ENCODE measurements around the gene BICDL1.

DNA sequence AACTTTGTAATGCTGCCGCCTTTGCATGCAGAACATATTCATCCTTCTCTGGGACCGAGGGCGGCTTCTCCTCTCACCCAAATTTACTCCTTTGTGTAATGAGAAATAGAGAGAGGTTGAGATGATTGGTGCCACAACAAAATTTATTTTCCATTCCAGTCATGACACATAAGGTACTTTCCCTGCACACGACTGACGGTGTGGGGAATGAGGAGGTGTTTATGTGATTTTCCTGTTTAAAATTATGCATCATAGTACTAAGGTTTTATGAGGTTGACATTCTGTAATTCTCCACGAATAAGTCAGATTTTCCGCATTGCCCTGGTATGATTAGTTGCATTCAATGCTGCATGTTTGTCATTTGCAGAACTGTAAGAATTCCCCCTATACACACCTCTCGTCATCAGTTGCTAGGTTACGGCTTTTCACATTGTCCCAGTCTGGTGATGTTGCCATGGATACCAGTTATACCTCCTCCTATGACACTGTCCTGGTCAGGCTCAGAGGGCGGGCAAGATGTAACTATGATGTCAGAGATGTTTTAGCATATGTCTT, 23.1 kb downstream of the BICDL1 start:
- TF ChIP-seq, protein P1, sequence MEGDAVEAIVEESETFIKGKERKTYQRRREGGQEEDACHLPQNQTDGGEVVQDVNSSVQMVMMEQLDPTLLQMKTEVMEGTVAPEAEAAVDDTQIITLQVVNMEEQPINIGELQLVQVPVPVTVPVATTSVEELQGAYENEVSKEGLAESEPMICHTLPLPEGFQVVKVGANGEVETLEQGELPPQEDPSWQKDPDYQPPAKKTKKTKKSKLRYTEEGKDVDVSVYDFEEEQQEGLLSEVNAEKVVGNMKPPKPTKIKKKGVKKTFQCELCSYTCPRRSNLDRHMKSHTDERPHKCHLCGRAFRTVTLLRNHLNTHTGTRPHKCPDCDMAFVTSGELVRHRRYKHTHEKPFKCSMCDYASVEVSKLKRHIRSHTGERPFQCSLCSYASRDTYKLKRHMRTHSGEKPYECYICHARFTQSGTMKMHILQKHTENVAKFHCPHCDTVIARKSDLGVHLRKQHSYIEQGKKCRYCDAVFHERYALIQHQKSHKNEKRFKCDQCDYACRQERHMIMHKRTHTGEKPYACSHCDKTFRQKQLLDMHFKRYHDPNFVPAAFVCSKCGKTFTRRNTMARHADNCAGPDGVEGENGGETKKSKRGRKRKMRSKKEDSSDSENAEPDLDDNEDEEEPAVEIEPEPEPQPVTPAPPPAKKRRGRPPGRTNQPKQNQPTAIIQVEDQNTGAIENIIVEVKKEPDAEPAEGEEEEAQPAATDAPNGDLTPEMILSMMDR (IDR thresholded peaks at IDR 0.05): no peak
- TF ChIP-seq ZFX (IDR thresholded peaks at IDR 0.05; ENCODE audit: borderline replicate concordance): no peak

All from 22Rv1 (cell line).